Panc1 (cell line): ENCODE results near the gene RAI14. TPM values are rescaled to one million over a fixed set of nuclear protein-coding genes. Genes with fewer than 3 reads are reported as not detected.

Source experiments
- ATAC-seq: fragments of 200-7000 bp; cut with Tn5 transposase; 2 replicates; pipeline ENCODE4 v1.9.1; 2020; ENCODE audit warnings: mild to moderate bottlenecking, moderate library complexity
- BruUV-seq: library from RNA; stranded (reverse); fragments of 400-500 nt; replicated peaks from 2 replicates; lab custom pipeline; 2021; lab: Mats Ljungman, UMichigan
- CTCF ChIA-PET: fragments of 300-600 bp; sonication (Branson Sonifier 250); formaldehyde crosslinking; loops from one replicate; lab custom pipeline; 2022; ENCODE audit warnings: antibody characterized with exemption; lab: Charles Lee
- POLR2A ChIA-PET: fragments of 300-600 bp; sonication (Branson Sonifier 250); formaldehyde crosslinking; loops from one replicate; lab custom pipeline; 2022; ENCODE audit warnings: antibody characterized with exemption; lab: Charles Lee
- DNase-seq: peaks from one replicate; pipeline ENCODE4 v3.0.0-alpha.2; 2010; ENCODE audit warnings: low read depth, low spot score
- H3K27ac ChIP-seq: 2 replicates; pipeline ENCODE4 v1.5.1; 2011; ENCODE audit warnings: mild to moderate bottlenecking, low read length, inconsistent platforms
- H3K27me3 ChIP-seq: fragments of 200-500 bp; sonication (Bioruptor generic); 2 replicates; pipeline ENCODE4 v1.6.0; 2014; ENCODE audit warnings: low read length, inconsistent platforms; ENCODE audit not compliant: control insufficient read depth, insufficient read depth
- H3K36me3 ChIP-seq: fragments of 200-500 bp; sonication (Bioruptor generic); 2 replicates; pipeline ENCODE4 v1.5.1; 2014; ENCODE audit warnings: inconsistent platforms, mild to moderate bottlenecking, low read length, moderate library complexity; ENCODE audit not compliant: control insufficient read depth, insufficient read depth
- H3K4me1 ChIP-seq: 2 replicates; pipeline ENCODE4 v1.5.1; 2011; ENCODE audit warnings: inconsistent platforms, mild to moderate bottlenecking, low read length, moderate library complexity; ENCODE audit not compliant: control insufficient read depth, insufficient read depth
- H3K4me3 ChIP-seq, 2 experiments: 2 replicates each; pipeline ENCODE4 v1.5.1; 2011 to 2012; ENCODE audit warnings: low read depth in 2 of 2, low read length in 2 of 2, mild to moderate bottlenecking in 2 of 2, inconsistent platforms in 1 of 2, moderate library complexity in 1 of 2
- H3K9me3 ChIP-seq: fragments of 200-500 bp; sonication (Bioruptor generic); 2 replicates; pipeline ENCODE4 v1.5.1; 2014; ENCODE audit warnings: low read depth, mild to moderate bottlenecking, inconsistent platforms, low read length, moderate library complexity; ENCODE audit not compliant: control insufficient read depth, insufficient read depth
- CTCF ChIP-seq: fragments of 450-650 bp; IDR thresholded peaks from 2 replicates; pipeline ENCODE4 v1.5.1; 2017; ENCODE audit warnings: mild to moderate bottlenecking
- POLR2AphosphoS5 ChIP-seq: IDR thresholded peaks from 2 replicates; pipeline ENCODE4 v1.6.1; 2012; ENCODE audit warnings: mild to moderate bottlenecking, low read depth, low read length, moderate library complexity
- REST ChIP-seq, 2 experiments: IDR thresholded peaks; 2 replicates each; pipeline ENCODE4 v1.6.1; 2011 to 2012; ENCODE audit warnings: low read depth in 2 of 2, control low read depth in 1 of 2, low read length in 1 of 2, mild to moderate bottlenecking in 1 of 2, moderate library complexity in 1 of 2; ENCODE audit not compliant: insufficient read depth in 1 of 2
- SIN3A ChIP-seq: IDR thresholded peaks from 2 replicates; pipeline ENCODE4 v1.6.1; 2012; ENCODE audit warnings: low read depth, mild to moderate bottlenecking, low read length, moderate library complexity, borderline replicate concordance; ENCODE audit not compliant: insufficient read depth
- TCF7L2 ChIP-seq: IDR thresholded peaks from 2 replicates; pipeline ENCODE4 v1.6.1; 2011; ENCODE audit warnings: mild to moderate bottlenecking, low read depth, low read length, inconsistent platforms
- in situ Hi-C: cut with HindIII; loops from 2 replicates; pipeline ENCODE4 v1.10.0; 2016; ENCODE audit warnings: low sequenced_read_pairs, low pct_unique_long_range_greater_than_20kb
- intact Hi-C: fragments of 100-400 bp; cut with micrococcal nuclease; formaldehyde crosslinking; loops from one replicate; pipeline ENCODE4 v1.10.0; 2022; ENCODE audit not compliant: unreplicated experiment
- total RNA-seq: library from RNA; stranded (reverse); gene quantifications from one replicate; pipeline ENCODE4 v1.2.1, GENCODE V29; 2021; ENCODE audit not compliant: unreplicated experiment

The RAI14 gene
- total RNA-seq, 1 experiment from 2014 or later = 18.5 TPM

GRCh38 chr5:34652914-34653313 lies 3.2 kb upstream of the RAI14 start:
- ATAC-seq = no peak
- intact Hi-C loops (loop anchor here (10.0 kb wide), 1 partner anchor 242 kb away; no protein-coding TSS in a partner anchor), in situ Hi-C loops (no loop called here)
- ChIA-PET CTCF (no interaction called here), POLR2A (no interaction called here)
- Histone ChIP-seq H3K27me3 (peaks cover 29% of the 10 kb centered on the region), H3K9me3 (no peaks in the 10 kb centered on the region), H3K27ac (no peak overlapping the region), H3K4me3 (no peak overlapping the region), H3K36me3 (no peaks in the 10 kb centered on the region; the same call in 1 of the 2 replicates), H3K4me1 (peaks cover 8% of the 10 kb centered on the region; the same call in 1 of the 2 replicates)
- BruUV-seq = no TSS peak
- TF ChIP-seq REST (IDR thresholded peaks at IDR 0.05; ENCODE audit: insufficient read depth in 1 of 2, low read depth in 2 of 2, low read length in 1 of 2) (no peak), POLR2AphosphoS5 (no peak), TCF7L2 (no peak), SIN3A (no peak), CTCF (no peak)
- DNase-seq = no peak

GRCh38 chr5:34653708-34654107 lies 2.4 kb upstream of the RAI14 start:
- DNase-seq (no peak), ATAC-seq (no peak)
- BruUV-seq = no TSS peak
- CTCF ChIA-PET = no interaction called here
- peaks cover 25% of the 10 kb centered on the region for H3K27me3 ChIP-seq
- TF ChIP-seq SIN3A (no peak), REST (IDR thresholded peaks at IDR 0.05; ENCODE audit: insufficient read depth in 1 of 2, low read depth in 2 of 2, low read length in 1 of 2) (no peak), CTCF (no peak), POLR2AphosphoS5 (no peak), TCF7L2 (no peak)
- no peaks in the 10 kb centered on the region; the same call in 1 of the 2 replicates for H3K36me3 ChIP-seq
- intact Hi-C loops = loop anchor here (10.0 kb wide), 1 partner anchor 241 kb away; no protein-coding TSS in a partner anchor
- in situ Hi-C loops = no loop called here
- peaks cover 8% of the 10 kb centered on the region; the same call in 1 of the 2 replicates for H3K4me1 ChIP-seq
- no peak overlapping the region for H3K27ac ChIP-seq
- POLR2A ChIA-PET = no interaction called here
- no peak overlapping the region for H3K4me3 ChIP-seq
- no peaks in the 10 kb centered on the region for H3K9me3 ChIP-seq
